ENCODE data around the gene GFOD2. TPM values are rescaled to one million over a fixed set of nuclear protein-coding genes. Genes with fewer than 3 reads are reported as not detected.

GFOD2 gene
- total and polyA plus RNA-seq, 2 of the 13 experiments (the other 11 are each of a cell fraction or from before 2014, with no cell fraction given): 11.1 to 17.2 TPM

GRCh38 chr16:67641779-67642708 lies 77.1 kb downstream of the GFOD2 start:
- H3K27ac ChIP-seq (ENCODE audit: extremely low read length, insufficient read depth, low read length): no peak overlapping the region
- no peak overlapping the region for H3K4me3 ChIP-seq (replicated peaks in 1 of 3; ENCODE audit: insufficient read depth in 1 of 3, low read depth in 2 of 3, low read length in 3 of 3)
- FAIRE-seq (no peak), DNase-seq (ENCODE audit: low spot score) (no peak), ATAC-seq (peak; percentile 4)
- WGBS (ENCODE audit: low lambda C conversion rate): 51% methylated on average over 8 of the region's 10 CpGs
- no peak for TF ChIP-seq ARID3A (IDR thresholded peaks at IDR 0.05; ENCODE audit: low read depth, low read length)
- peak; percentile 32; the same call in 1 of the 3 replicates for TF ChIP-seq MXI1 (IDR thresholded peaks at IDR 0.05; ENCODE audit: borderline replicate concordance, low read depth, low read length)
- peak; percentile 68 for TF ChIP-seq MNT (IDR thresholded peaks at IDR 0.05)
- no peak for TF ChIP-seq ZNF430 (CRISPR knock-in tag; IDR thresholded peaks at IDR 0.05)
- H3K79me2 ChIP-seq (ENCODE audit: insufficient read depth, low read length): no peaks in the 10 kb centered on the region
- ChIA-PET CTCF (ENCODE audit: low intra/inter-chr PET ratio, low total read pairs) (interaction anchor here (1.3 to 6.2 kb wide), 2 partner anchors 96 to 121 kb away, joined by 3 to 52 read pairs; no protein-coding TSS in a partner anchor), POLR2A (no interaction called here)
- H3K36me3 ChIP-seq (replicated peaks in 1 of 2; ENCODE audit: control insufficient read depth in 1 of 2, insufficient read depth in 2 of 2, low read length in 2 of 2): peaks cover 9 to 26% of the 10 kb centered on the region in 2 experiments
- BruUV-seq (replicated peaks): no TSS peak
- H3K9ac ChIP-seq (ENCODE audit: insufficient read depth, low read depth, low read length): no peak overlapping the region
- H4K20me1 ChIP-seq (ENCODE audit: insufficient read depth, low read length): no peaks in the 10 kb centered on the region
- peaks cover 17% of the 10 kb centered on the region for H3K4me1 ChIP-seq (ENCODE audit: insufficient read depth, low read length)
- in situ Hi-C loops (cut with HindIII; ENCODE audit: extremely low pct_ligation_motif_present, low pct_unique_long_range_greater_than_20kb): no loop called here
- peaks cover 8 to 22% of the 10 kb centered on the region in 2 experiments for H3K27me3 ChIP-seq (ENCODE audit: control insufficient read depth in 1 of 2, insufficient read depth in 2 of 2, low read length in 2 of 2)
- intact Hi-C loops (cut with micrococcal nuclease; ENCODE audit: unreplicated experiment): loop anchor here (5.0 kb wide), 1 partner anchor 80 kb away; the partner anchor contains the start of gene CTCF
- no peak overlapping the region for H3K4me2 ChIP-seq (ENCODE audit: low read depth, low read length)
- no peaks in the 10 kb centered on the region for H3K9me3 ChIP-seq (ENCODE audit: low read length)
- no peak overlapping the region for H2AFZ ChIP-seq (ENCODE audit: low read length)
